ENCODE data around the gene B4GALNT2.
"Not testable (repeated sequence)": the region's sequence is repeated elsewhere in the genome, so short reads cannot be mapped to it uniquely, and the experiment has no call there.

DNA sequence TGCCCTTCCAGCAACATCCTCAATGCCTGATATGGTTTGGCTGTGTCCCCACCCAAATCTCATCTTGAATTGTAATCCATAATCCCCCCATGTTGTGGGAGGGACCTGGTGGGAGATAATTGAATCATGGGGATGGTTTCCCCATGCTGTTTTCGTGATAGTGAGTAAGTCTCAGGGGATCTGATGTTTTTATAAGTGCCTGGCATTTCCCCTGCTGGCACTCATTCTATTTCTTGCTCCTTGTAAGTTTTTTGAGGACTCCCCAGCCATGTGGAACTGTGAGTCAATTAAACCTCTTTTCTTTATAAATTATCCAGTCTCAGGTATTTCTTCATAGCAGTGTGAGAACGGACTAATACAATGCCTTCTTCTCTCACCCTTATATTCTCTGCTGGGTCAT lies 47.5 kb upstream of the B4GALNT2 start:
- TF ChIP-seq, protein P1, sequence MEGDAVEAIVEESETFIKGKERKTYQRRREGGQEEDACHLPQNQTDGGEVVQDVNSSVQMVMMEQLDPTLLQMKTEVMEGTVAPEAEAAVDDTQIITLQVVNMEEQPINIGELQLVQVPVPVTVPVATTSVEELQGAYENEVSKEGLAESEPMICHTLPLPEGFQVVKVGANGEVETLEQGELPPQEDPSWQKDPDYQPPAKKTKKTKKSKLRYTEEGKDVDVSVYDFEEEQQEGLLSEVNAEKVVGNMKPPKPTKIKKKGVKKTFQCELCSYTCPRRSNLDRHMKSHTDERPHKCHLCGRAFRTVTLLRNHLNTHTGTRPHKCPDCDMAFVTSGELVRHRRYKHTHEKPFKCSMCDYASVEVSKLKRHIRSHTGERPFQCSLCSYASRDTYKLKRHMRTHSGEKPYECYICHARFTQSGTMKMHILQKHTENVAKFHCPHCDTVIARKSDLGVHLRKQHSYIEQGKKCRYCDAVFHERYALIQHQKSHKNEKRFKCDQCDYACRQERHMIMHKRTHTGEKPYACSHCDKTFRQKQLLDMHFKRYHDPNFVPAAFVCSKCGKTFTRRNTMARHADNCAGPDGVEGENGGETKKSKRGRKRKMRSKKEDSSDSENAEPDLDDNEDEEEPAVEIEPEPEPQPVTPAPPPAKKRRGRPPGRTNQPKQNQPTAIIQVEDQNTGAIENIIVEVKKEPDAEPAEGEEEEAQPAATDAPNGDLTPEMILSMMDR (IDR thresholded peaks at IDR 0.05; ENCODE audit: low read depth, low read length, poor library complexity, severe bottlenecking), result not testable (repeated sequence)
- TF ChIP-seq EZH2phosphoT487 (IDR thresholded peaks at IDR 0.05; ENCODE audit: borderline replicate concordance, low read length), result not testable (repeated sequence)
